HFF-Myc (cell line): Measurements from ENCODE around the gene TESPA1.
"Not testable (repeated sequence)": the region's sequence is repeated elsewhere in the genome, so short reads cannot be mapped to it uniquely, and the experiment has no call there.

ENCODE experiments used
- DNase-seq: peaks from one replicate; pipeline ENCODE4 v3.0.0-alpha.2; 2011; ENCODE audit warnings: low read depth; ENCODE audit errors: extremely low read depth
- H3K4me3 ChIP-seq: replicated peaks from 2 replicates; pipeline ENCODE4 v1.5.1; 2011; ENCODE audit warnings: low read depth, mild to moderate bottlenecking, control low read depth, low read length
- TF ChIP-seq, protein P1 (sequence below): IDR thresholded peaks from 2 replicates; pipeline ENCODE4 v1.5.1; 2012; ENCODE audit warnings: mild to moderate bottlenecking, low read depth, low read length, control low read depth; ENCODE audit errors: missing control alignments

Gene TESPA1

DNA sequence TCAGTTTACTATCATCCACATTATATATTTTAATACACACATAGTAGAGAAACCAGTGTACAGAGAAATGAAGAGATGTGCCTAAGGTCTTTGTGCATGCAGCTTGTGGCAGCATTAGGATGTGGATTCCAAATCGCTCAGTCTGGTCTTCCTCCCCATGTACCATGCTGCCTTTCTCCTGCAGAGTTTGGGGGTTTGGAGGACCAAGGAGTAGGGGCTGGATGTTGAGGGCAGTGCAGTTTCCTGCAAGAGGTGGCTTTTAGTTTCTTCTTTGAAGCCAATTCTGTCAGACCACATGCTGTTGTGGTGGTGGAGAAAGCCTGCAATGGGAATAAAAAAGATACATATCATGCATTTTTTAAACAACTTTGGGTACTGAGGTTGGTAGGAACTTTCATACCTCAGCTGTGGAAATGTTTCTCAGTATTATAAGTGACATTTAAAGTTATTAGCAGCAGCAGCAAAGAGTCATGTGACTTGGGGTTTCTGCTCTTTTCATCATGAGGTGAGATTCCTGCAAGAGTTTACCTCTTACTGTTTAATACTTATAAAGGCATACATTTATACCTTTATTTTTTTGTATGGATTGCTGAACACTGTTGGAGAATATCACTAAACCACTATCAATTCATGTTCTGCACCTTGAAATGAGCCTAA is 34.4 kb downstream of the TESPA1 start:
- DNase-seq: no peak
- H3K4me3 ChIP-seq: no peak overlapping the region
- TF ChIP-seq, protein P1, sequence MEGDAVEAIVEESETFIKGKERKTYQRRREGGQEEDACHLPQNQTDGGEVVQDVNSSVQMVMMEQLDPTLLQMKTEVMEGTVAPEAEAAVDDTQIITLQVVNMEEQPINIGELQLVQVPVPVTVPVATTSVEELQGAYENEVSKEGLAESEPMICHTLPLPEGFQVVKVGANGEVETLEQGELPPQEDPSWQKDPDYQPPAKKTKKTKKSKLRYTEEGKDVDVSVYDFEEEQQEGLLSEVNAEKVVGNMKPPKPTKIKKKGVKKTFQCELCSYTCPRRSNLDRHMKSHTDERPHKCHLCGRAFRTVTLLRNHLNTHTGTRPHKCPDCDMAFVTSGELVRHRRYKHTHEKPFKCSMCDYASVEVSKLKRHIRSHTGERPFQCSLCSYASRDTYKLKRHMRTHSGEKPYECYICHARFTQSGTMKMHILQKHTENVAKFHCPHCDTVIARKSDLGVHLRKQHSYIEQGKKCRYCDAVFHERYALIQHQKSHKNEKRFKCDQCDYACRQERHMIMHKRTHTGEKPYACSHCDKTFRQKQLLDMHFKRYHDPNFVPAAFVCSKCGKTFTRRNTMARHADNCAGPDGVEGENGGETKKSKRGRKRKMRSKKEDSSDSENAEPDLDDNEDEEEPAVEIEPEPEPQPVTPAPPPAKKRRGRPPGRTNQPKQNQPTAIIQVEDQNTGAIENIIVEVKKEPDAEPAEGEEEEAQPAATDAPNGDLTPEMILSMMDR: no peak

DNA sequence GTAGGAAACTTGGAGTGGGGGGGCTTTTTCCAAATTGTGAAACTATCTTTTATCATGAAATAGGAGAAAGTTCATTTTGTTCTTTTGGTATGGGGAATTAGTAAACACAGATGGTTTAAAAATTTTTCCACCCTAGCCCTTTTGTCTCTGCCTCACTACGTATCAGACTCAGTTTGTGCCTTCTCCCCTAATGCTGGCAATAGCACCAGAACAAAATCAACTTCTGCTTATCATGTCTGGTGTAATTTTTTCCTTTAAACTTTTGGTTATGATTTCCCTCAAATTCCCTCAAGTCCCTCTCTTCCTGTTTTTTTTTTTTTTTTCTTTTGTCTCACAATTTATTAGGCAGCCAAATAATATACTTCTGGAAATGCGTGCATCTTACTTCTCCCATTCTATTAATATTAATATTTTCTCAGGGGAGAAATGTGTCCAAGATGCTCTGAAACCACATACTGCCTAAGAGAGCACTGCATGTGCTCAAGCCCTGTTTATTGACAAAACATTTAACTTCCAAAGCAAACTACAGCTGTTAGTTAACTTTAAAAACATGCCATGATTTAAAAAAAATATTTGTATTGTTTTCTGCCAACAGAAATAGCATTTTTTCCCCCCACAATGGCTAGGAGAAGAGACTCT is 35.4 kb downstream of the TESPA1 start:
- no peak overlapping the region for H3K4me3 ChIP-seq
- TF ChIP-seq, protein P1: no peak
- DNase-seq: no peak

DNA sequence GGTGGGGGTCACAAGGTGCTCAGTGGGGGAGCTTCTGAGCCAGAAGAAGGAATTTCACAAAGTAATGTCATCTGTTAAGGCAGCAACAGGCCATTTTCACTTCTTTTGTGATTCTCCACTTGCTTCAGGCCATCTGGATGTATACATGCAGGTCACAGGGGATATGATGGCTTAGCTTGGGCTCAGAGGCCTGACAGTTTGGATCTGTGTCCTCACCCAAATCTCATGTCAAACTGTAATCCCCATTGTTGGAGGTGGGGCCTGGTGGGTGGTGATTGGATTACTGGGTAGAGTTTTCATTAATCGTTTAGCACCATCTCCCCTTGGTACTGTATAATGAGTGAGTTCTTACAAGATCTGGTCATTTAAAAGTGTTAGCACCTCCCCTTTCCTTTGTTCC is 36.4 kb downstream of the TESPA1 start:
- TF ChIP-seq, protein P1: no peak
- H3K4me3 ChIP-seq: no peak overlapping the region
- DNase-seq: no peak

DNA sequence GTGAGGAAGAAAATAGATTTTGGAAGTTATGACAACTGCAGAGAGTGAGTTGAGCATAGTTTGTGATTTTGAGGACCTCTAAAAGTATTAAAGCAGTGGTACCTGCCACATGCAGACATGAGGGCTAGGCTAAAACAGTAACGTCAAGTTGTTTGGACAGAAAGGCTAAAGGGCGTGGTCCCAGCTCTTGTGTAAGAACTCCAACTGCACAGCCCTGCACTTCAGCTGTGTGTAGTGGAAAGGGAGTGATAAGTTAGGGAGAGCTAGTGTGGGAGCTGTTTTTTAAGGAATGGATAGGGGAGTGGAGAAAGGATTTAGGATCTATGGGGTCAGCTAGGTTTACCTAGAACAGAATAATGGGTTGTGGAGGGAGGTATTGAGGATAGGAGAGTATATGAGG is 39.5 kb downstream of the TESPA1 start:
- no peak for DNase-seq
- no peak overlapping the region for H3K4me3 ChIP-seq
- TF ChIP-seq, protein P1: no peak

DNA sequence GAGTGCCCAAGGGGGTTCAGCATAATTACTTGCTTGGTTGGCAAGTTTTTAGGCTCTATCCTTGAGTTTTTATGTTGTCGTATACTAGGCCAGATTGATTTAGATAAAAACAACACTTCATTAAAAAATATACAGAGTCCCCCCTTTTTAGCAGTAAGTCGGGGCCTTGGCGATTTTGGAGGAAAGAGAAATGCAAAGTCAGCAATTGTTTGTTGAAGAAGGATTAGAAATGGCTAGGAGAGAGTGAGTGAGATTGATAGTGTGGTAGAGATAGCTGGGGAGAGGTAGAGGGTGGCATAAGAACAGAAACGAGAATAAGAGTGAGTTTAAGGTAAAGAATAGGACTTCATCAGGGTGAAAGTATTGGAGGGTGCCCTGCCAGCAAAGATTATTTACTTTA is 41.3 kb downstream of the TESPA1 start:
- not testable (repeated sequence) for H3K4me3 ChIP-seq, DNase-seq

DNA sequence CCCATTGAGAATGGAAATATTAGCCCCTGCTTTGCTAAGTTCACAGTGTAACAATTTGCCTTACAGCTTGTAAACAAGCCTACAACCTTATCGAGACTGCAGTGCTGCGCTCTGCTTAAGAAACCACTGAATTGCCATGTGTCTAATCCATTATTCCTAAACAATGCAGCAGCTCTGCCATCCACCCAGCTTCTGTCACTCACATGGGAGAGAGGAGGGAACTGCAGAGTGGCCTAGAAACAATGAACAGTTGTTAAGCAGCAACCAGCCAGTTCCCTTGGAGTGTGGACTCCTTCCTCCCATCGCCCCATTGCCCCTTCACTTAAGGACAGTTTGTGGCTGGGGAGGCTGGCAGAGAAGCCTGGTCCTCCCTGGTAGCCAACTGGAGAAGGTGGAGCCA is 42.9 kb downstream of the TESPA1 start:
- TF ChIP-seq, protein P1: no peak
- H3K4me3 ChIP-seq: no peak overlapping the region
- no peak for DNase-seq

DNA sequence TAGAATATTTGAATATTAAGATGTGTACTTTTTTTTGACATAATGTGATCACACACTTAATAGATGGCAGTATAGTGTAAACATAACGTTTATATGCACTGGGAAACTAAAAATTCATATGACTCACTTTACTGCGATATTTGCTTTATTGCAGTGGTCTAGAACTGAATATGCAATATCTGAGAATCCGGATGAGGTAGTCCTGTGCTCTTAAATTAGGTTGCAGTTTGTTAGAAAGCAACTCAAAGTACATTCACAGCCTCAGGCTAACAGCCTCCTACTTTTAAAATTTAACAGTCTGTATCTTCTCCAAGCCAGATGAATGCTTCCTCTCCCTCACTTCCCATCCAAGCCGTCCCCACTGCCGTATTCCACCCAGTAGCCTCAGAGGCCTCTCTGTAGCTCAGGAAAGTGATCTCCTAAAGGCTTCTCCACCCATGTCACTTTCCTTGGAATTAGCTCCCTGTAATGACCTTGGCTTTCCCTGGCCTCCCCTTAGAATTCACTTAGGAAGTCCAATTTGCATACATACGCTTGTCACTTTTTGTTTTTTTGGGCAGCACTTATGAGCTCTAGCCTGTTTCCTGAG is 43.7 kb downstream of the TESPA1 start:
- TF ChIP-seq, protein P1: no peak
- H3K4me3 ChIP-seq: no peak overlapping the region
- DNase-seq: no peak
